ENCODE results near the gene HSPA9.

HSPA9 gene

GRCh38 chr5:138595180-138595795 lies 20.1 kb upstream of the HSPA9 start:
- DNase-seq, result no peak

- DNase-seq, result peak; percentile 24
Measured at GRCh38 chr5:138594305-138595058, 19.3 kb upstream of the HSPA9 start.

GRCh38 chr5:138588013-138588788 lies 13.0 kb upstream of the HSPA9 start:
- no peak for DNase-seq

GRCh38 chr5:138585157-138585556 lies 10.0 kb upstream of the HSPA9 start:
- DNase-seq, result no peak

GRCh38 chr5:138583984-138584637 lies 8.9 kb upstream of the HSPA9 start:
- DNase-seq, result no peak

- DNase-seq, result no peak
Measured at GRCh38 chr5:138582959-138583358, 7.8 kb upstream of the HSPA9 start.

GRCh38 chr5:138580777-138581176 lies 5.6 kb upstream of the HSPA9 start:
- no peak for DNase-seq

GRCh38 chr5:138580001-138580400 lies 4.8 kb upstream of the HSPA9 start:
- no peak for DNase-seq

- DNase-seq, result no peak
Measured at GRCh38 chr5:138579517-138579863, 4.3 kb upstream of the HSPA9 start.

- no peak for DNase-seq
Measured at GRCh38 chr5:138577452-138577851, 2.3 kb upstream of the HSPA9 start.

- no peak for DNase-seq
Measured at GRCh38 chr5:138574744-138575193, 432 bp downstream of the HSPA9 start.

GRCh38 chr5:138573949-138574670 lies 1.1 kb downstream of the HSPA9 start:
- DNase-seq, result no peak

- DNase-seq, result no peak
Measured at GRCh38 chr5:138573223-138573622, 2.0 kb downstream of the HSPA9 start.

GRCh38 chr5:138570871-138571270 lies 4.3 kb downstream of the HSPA9 start:
- DNase-seq, result no peak

- DNase-seq, result no peak
Measured at GRCh38 chr5:138569782-138570181, 5.4 kb downstream of the HSPA9 start.

- DNase-seq, result no peak
Measured at GRCh38 chr5:138568061-138568824, 7.0 kb downstream of the HSPA9 start.

GRCh38 chr5:138566792-138567191 lies 8.4 kb downstream of the HSPA9 start:
- DNase-seq, result no peak

GRCh38 chr5:138565100-138565821 lies 9.9 kb downstream of the HSPA9 start:
- DNase-seq, result no peak

- DNase-seq, result no peak
Measured at GRCh38 chr5:138564242-138564641, 11.0 kb downstream of the HSPA9 start.

GRCh38 chr5:138563340-138564118 lies 11.7 kb downstream of the HSPA9 start:
- no peak for DNase-seq

Measured in hematopoietic multipotent progenitor cell treated with erythropoietin and hydrocortisone succinate and interleukin-3 and kit ligand, for 4 days (in vitro differentiated cells).